ENCODE data around the gene KCTD17.

KCTD17 gene

GRCh38 chr22:37051391-37052385, at the start of gene KCTD17:
Gene KCTD17 (plus strand): TSS chr22:37051742. CDS start chr22:37051761, 19 bp downstream.
- POLR2A ChIA-PET (ENCODE audit: low non-redundant PET): no interaction called here
- CTCF ChIA-PET: interaction anchor here (0.7 to 1.2 kb wide), 2 partner anchors 19 to 74 kb away, joined by 3 to 4 read pairs; no protein-coding TSS in a partner anchor
- TF ChIP-seq CTCF (conservative IDR thresholded peaks at IDR 0.05; ENCODE audit: low read depth): 0 out of 2 replicates have a peak, but pooled peaks have one; percentile 15
- H3K27ac ChIP-seq: peak within 1 kb of the TSS; percentile 47
- peak; percentile 63 for DNase-seq (ENCODE audit: low spot score)

GRCh38 chr22:37001826-37002225, 49.7 kb upstream of the KCTD17 start:
- no peak overlapping the region for H3K27ac ChIP-seq
- no peak for TF ChIP-seq CTCF (conservative IDR thresholded peaks at IDR 0.05; ENCODE audit: low read depth)
- no peak for DNase-seq (ENCODE audit: low spot score)
- POLR2A ChIA-PET (ENCODE audit: low non-redundant PET): no interaction called here
- CTCF ChIA-PET: no interaction called here

- ChIA-PET POLR2A (ENCODE audit: low non-redundant PET) (no interaction called here), CTCF (no interaction called here)
- no peak for DNase-seq (ENCODE audit: low spot score)
- no peak for TF ChIP-seq CTCF (conservative IDR thresholded peaks at IDR 0.05; ENCODE audit: low read depth)
- H3K27ac ChIP-seq: no peak overlapping the region
These were observed 48.9 kb upstream of the KCTD17 start for GRCh38 chr22:37002633-37003032.

- H3K27ac ChIP-seq: no peak overlapping the region
- no peak for DNase-seq (ENCODE audit: low spot score)
- ChIA-PET CTCF (no interaction called here), POLR2A (ENCODE audit: low non-redundant PET) (no interaction called here)
- no peak for TF ChIP-seq CTCF (conservative IDR thresholded peaks at IDR 0.05; ENCODE audit: low read depth)
These were observed 43.9 kb upstream of the KCTD17 start for GRCh38 chr22:37007651-37008050.

GRCh38 chr22:37008365-37008764, 43.2 kb upstream of the KCTD17 start:
- ChIA-PET CTCF (no interaction called here), POLR2A (ENCODE audit: low non-redundant PET) (no interaction called here)
- DNase-seq (ENCODE audit: low spot score): no peak
- no peak for TF ChIP-seq CTCF (conservative IDR thresholded peaks at IDR 0.05; ENCODE audit: low read depth)
- H3K27ac ChIP-seq: no peak overlapping the region

GRCh38 chr22:37009490-37009889, 42.1 kb upstream of the KCTD17 start:
- TF ChIP-seq CTCF (conservative IDR thresholded peaks at IDR 0.05; ENCODE audit: low read depth): no peak
- CTCF ChIA-PET: interaction anchor here (0.5 kb wide), 1 partner anchor 17 kb away, joined by 3 read pairs; no protein-coding TSS in a partner anchor
- no peak overlapping the region for H3K27ac ChIP-seq
- POLR2A ChIA-PET (ENCODE audit: low non-redundant PET): no interaction called here
- DNase-seq (ENCODE audit: low spot score): no peak
